Heart left ventricle (tissue), 13 donors: ENCODE measurements around the gene IFIT3.

Experiments used
- POLR2A ChIP-seq, 2 donors: fragments of 450-650 bp; IDR thresholded peaks; one replicate each; pipeline ENCODE4 v1.6.1; 2017; ENCODE audit warnings: antibody characterized with exemption in 2 of 2, mild to moderate bottlenecking in 2 of 2, moderate library complexity in 2 of 2
- TF ChIP-seq, protein P1 (sequence below), 12 donors: fragments of 200-600 bp; sonication (generic) in 4 of 12; IDR thresholded peaks; one replicate each; pipeline versions ENCODE4 v1.5.0 to v1.8.0; 2018 to 2022; ENCODE audit warnings: antibody characterized with exemption in 12 of 12, mild to moderate bottlenecking in 5 of 12
- donor health status: ischemic (EF 13 %, LVEDD 7.1; RV severe dilation, severe dysfunction).
- donor health status: DM: no; HTN: yes; CAD: no.
- donor health status: DM: no; HTN: no; CAD: no.
- donor health status: ischemic (EF 25% LVEDD 6.9; RV normal size, moderate dysfunction).
- donor health status: ischemic (EF 25% LVEDD 5.7; RV mildly dilated, moderate dysfunction).
- donor health status: ischemic (EF 35%, LVEDD 5.7; RV mildly dilated, moderate dysfunction).
- donor health status: nonischemic (EF 11% LVEDD 7.7; RV severe dilation, severe dysfunction).
- donor health status: DM: yes; HTN: yes; CAD: no.
- donor health status: PGD.
- donor health status: ischemic (EF 29% LVEDD 5.4; RV normal size, mild dysfunction).
- donor health status: nonischemic (EF 23%, LVEDD 6.1; RV moderate dilation, normal function).

DNA sequence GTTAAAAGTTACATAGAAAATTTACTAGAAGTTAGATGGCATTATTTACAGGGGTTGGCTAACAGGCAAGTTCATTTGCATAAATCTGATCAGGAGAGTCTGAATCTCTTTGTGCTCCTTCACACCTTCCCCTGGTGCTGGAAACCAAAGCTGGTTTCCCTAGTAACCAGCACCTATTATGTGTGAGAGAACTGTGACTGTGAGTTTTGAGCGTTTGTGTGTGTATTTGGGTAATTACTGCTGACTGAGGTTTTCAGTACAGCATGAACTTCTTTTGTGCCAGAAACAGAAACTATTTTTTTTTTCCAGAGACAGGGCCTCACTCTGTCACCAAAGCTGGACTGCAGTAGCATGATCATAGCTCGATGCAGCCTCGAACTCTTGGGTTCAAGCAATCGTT lies 39.7 kb downstream of the IFIT3 start:
- TF ChIP-seq, protein P1, sequence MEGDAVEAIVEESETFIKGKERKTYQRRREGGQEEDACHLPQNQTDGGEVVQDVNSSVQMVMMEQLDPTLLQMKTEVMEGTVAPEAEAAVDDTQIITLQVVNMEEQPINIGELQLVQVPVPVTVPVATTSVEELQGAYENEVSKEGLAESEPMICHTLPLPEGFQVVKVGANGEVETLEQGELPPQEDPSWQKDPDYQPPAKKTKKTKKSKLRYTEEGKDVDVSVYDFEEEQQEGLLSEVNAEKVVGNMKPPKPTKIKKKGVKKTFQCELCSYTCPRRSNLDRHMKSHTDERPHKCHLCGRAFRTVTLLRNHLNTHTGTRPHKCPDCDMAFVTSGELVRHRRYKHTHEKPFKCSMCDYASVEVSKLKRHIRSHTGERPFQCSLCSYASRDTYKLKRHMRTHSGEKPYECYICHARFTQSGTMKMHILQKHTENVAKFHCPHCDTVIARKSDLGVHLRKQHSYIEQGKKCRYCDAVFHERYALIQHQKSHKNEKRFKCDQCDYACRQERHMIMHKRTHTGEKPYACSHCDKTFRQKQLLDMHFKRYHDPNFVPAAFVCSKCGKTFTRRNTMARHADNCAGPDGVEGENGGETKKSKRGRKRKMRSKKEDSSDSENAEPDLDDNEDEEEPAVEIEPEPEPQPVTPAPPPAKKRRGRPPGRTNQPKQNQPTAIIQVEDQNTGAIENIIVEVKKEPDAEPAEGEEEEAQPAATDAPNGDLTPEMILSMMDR (IDR thresholded peaks at IDR 0.05): no peak
- no peak for TF ChIP-seq POLR2A (IDR thresholded peaks at IDR 0.05)
